ENCODE data around the gene ADD2.

The ADD2 gene

DNA sequence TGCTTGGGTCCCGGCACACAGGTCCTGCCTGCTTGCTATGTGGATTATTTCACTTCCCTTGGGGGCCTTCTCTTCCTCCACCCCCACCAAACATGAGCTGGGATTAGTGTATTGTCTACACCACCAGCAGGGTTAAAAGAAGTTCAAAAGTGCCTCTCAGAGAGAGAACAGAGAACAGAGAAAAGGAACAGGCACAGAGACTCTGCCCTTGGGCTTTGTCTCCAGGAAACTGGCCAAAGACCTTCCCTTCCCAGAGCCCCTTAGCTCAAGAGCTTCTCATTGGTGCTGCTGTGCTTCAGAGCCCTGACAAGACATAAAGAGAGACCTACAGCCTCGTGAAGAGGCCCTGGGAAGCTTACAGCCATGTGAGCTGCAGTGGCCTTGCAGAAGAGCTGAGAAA lies 29.5 kb upstream of the ADD2 start:
- H3K36me3 Mint-ChIP-seq (ENCODE audit: low read depth) = no peaks in the 10 kb centered on the region
- no peak overlapping the region for H3K27ac Mint-ChIP-seq
- TF ChIP-seq CTCF (IDR thresholded peaks at IDR 0.05; ENCODE audit: unreplicated experiment in 3 of 3) = no peak
- peaks cover 17% of the 10 kb centered on the region for H3K9me3 Mint-ChIP-seq
- no peak overlapping the region for H3K4me3 Mint-ChIP-seq
- H3K4me1 Mint-ChIP-seq = peaks cover 4% of the 10 kb centered on the region
- H3K27me3 Mint-ChIP-seq (ENCODE audit: low read depth) = peaks cover 44% of the 10 kb centered on the region

- TF ChIP-seq CTCF (IDR thresholded peaks at IDR 0.05; ENCODE audit: unreplicated experiment in 3 of 3) = no peak
- no peak overlapping the region for H3K27ac Mint-ChIP-seq
- no peaks in the 10 kb centered on the region for H3K36me3 Mint-ChIP-seq (ENCODE audit: low read depth)
- peaks cover 17% of the 10 kb centered on the region for H3K9me3 Mint-ChIP-seq
- H3K4me3 Mint-ChIP-seq = no peak overlapping the region
- peaks cover 56% of the 10 kb centered on the region for H3K27me3 Mint-ChIP-seq (ENCODE audit: low read depth)
- H3K4me1 Mint-ChIP-seq = peaks cover 4% of the 10 kb centered on the region
These were observed 28.3 kb upstream of the ADD2 start for GRCh38 chr2:70796262-70796661.

- H3K4me1 Mint-ChIP-seq = peaks cover 8% of the 10 kb centered on the region
- H3K9me3 Mint-ChIP-seq = peaks cover 15% of the 10 kb centered on the region
- no peak for TF ChIP-seq CTCF (IDR thresholded peaks at IDR 0.05; ENCODE audit: unreplicated experiment in 3 of 3)
- H3K36me3 Mint-ChIP-seq (ENCODE audit: low read depth) = no peaks in the 10 kb centered on the region
- H3K27me3 Mint-ChIP-seq (ENCODE audit: low read depth) = peaks cover 57% of the 10 kb centered on the region
- no peak overlapping the region for H3K4me3 Mint-ChIP-seq
- no peak overlapping the region for H3K27ac Mint-ChIP-seq
These were observed 27.4 kb upstream of the ADD2 start for GRCh38 chr2:70795164-70795995.

DNA sequence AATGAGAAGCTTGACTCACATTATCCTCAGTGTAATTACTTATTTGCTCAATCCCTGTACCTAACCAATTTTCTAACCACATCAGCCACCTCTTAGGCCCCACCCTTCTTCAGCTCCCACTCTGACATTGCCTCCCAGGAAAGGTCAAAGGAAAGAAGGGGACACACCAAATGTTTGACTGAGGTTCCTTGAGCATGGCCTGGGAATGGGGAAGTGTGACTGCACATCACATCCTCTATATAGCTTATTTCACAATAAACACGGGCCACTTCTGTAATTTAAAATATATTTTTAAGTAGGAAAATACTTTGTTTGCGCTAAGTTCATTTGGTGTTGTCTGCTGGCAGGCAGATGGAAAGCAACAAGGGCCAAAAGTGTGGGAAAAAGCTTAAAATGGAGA lies 25.4 kb upstream of the ADD2 start:
- peaks cover 14% of the 10 kb centered on the region for H3K4me1 Mint-ChIP-seq
- peak overlapping the region in 2 of 3 experiments; percentile 16 to 17 for H3K4me3 Mint-ChIP-seq
- peaks cover 7% of the 10 kb centered on the region for H3K9me3 Mint-ChIP-seq
- TF ChIP-seq CTCF (IDR thresholded peaks at IDR 0.05; ENCODE audit: unreplicated experiment in 3 of 3) = no peak
- no peaks in the 10 kb centered on the region for H3K36me3 Mint-ChIP-seq (ENCODE audit: low read depth)
- no peak overlapping the region for H3K27ac Mint-ChIP-seq
- H3K27me3 Mint-ChIP-seq (ENCODE audit: low read depth) = peaks cover 64% of the 10 kb centered on the region

GRCh38 chr2:70790136-70790828 lies 22.3 kb upstream of the ADD2 start, which contains the start of gene FIGLA:
TSS of gene FIGLA (minus strand) at chr2:70790643. CDS start at chr2:70790638, 5 bp downstream.
- Mint-ChIP-seq H3K27me3 (ENCODE audit: low read depth) (peaks cover 87% of the 10 kb centered on the region), H3K4me1 (peaks cover 15% of the 10 kb centered on the region), H3K27ac (no peak within 1 kb of the TSS), H3K36me3 (ENCODE audit: low read depth) (no peaks in the 10 kb centered on the region), H3K4me3 (peak within 1 kb of the TSS; percentile 78 to 81 (median 78)), H3K9me3 (peaks cover 3% of the 10 kb centered on the region)
- TF ChIP-seq CTCF (IDR thresholded peaks at IDR 0.05; ENCODE audit: unreplicated experiment in 3 of 3) = no peak

Data from nephron (organoid).